Measurements from ENCODE around the gene UNC5B.

DNA sequence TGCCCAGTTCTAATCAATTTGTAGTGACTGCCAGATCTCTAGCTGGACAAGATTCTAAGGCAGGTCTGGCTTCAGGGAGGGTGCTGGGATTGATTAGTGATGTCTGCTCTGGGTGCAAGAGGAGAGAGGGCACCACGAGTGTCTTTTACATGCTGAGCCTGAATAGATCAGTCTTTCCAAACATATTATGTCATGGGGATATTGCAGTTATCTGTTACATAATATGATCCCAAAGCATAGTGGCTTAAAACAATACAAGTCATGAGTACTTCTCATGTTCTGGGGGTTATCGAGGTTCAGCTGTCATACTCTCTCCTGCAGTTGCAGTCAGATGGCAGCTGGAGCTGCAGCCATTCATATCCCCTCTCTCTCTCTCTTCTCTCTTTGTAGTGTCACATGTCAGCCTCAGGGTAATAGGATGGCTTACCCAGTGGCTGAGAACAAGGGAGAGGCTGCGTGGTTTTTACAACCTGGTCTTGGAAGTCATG is 132.7 kb downstream of the UNC5B start:
- no peak for TF ChIP-seq POLR2A (IDR thresholded peaks at IDR 0.05)
- no peak for TF ChIP-seq CTCF (IDR thresholded peaks at IDR 0.05)
